HepG2 (cell line): ENCODE results near the gene ROS1. TPM values are rescaled to one million over a fixed set of nuclear protein-coding genes. Genes with fewer than 3 reads are reported as not detected.

Experiments used
- ATAC-seq: fragments of 200-7000 bp; cut with Tn5 transposase; 3 replicates; pipeline ENCODE4 v1.9.1; 2020; ENCODE audit warnings: mild to moderate bottlenecking, moderate library complexity
- BruUV-seq: library from RNA; stranded (reverse); fragments of 400-500 nt; replicated peaks from 2 replicates; lab custom pipeline; 2021; lab: Mats Ljungman, UMichigan
- CTCF ChIA-PET: fragments of 300-600 bp; formaldehyde crosslinking; extraction: SDS; loops from one replicate; lab custom pipeline; 2021; ENCODE audit warnings: low total read pairs, inconsistent platforms, low intra/inter-chr PET ratio; lab: Yijun Ruan, JAX
- POLR2A ChIA-PET: fragments of 350-600 bp; sonication (Branson Sonifier 250); formaldehyde crosslinking; loops from one replicate; lab custom pipeline; 2020; ENCODE audit warnings: antibody characterized with exemption, inconsistent platforms; lab: Yijun Ruan, JAX
- DNase-seq: peaks from one replicate; pipeline ENCODE4 v3.0.0-alpha.2; 2015; ENCODE audit warnings: low spot score
- FAIRE-seq: peaks from 3 replicates; lab custom pipeline; 2011; peaks lifted over from hg19 to GRCh38; lab: Jason Lieb, UNC
- H2AFZ ChIP-seq: one replicate; pipeline ENCODE4 v1.6.1; 2011; ENCODE audit warnings: low read length, inconsistent platforms
- H3K27ac ChIP-seq: fragments of 300-600 bp; 3 replicates; pipeline ENCODE4 v1.8.0; 2011; ENCODE audit warnings: mixed run types, mild to moderate bottlenecking, mixed read lengths, low read length, inconsistent platforms; ENCODE audit not compliant: insufficient read depth; ENCODE audit errors: extremely low read length
- H3K27me3 ChIP-seq, 2 experiments: fragments of 200-600 bp in 1 of 2; 2 replicates in 1 of 2; 3 replicates in 1 of 2; pipeline versions ENCODE4 v1.6.0 to v1.8.0; 2011; ENCODE audit warnings: low read length in 2 of 2, mild to moderate bottlenecking in 2 of 2, moderate library complexity in 2 of 2, inconsistent platforms in 1 of 2; ENCODE audit not compliant: insufficient read depth in 2 of 2, control insufficient read depth in 1 of 2
- H3K36me3 ChIP-seq, 2 experiments: fragments of 200-600 bp in 1 of 2; replicated peaks in 1 of 2; 2 replicates in 1 of 2; 3 replicates in 1 of 2; pipeline versions ENCODE4 v1.5.1 to v1.8.0; 2011; ENCODE audit warnings: low read length in 2 of 2, inconsistent platforms in 1 of 2; ENCODE audit not compliant: insufficient read depth in 2 of 2, control insufficient read depth in 1 of 2
- H3K4me1 ChIP-seq: 2 replicates; pipeline ENCODE4 v1.5.1; 2012; ENCODE audit warnings: low read length, inconsistent platforms; ENCODE audit not compliant: insufficient read depth
- H3K4me2 ChIP-seq: 2 replicates; pipeline ENCODE4 v1.6.0; 2011; ENCODE audit warnings: low read depth, low read length, inconsistent platforms
- H3K4me3 ChIP-seq, 3 experiments: fragments of 200-600 bp in 1 of 3; sonication (generic), shearing (Covaris generic) in 1 of 3; replicated peaks in 1 of 3; 2 replicates each; pipeline ENCODE4 v1.5.1; 2011 to 2016; ENCODE audit warnings: low read length in 3 of 3, inconsistent platforms in 2 of 3, low read depth in 2 of 3, mild to moderate bottlenecking in 2 of 3, control low read depth in 1 of 3, mixed read lengths in 1 of 3; ENCODE audit not compliant: insufficient read depth in 1 of 3
- H3K79me2 ChIP-seq: one replicate; pipeline ENCODE4 v1.6.1; 2011; ENCODE audit warnings: low read length, inconsistent platforms; ENCODE audit not compliant: insufficient read depth
- H3K9ac ChIP-seq: 2 replicates; pipeline ENCODE4 v1.6.0; 2011; ENCODE audit warnings: mild to moderate bottlenecking, low read depth, low read length, inconsistent platforms; ENCODE audit not compliant: insufficient read depth
- H3K9me3 ChIP-seq: 2 replicates; pipeline ENCODE4 v1.5.1; 2012; ENCODE audit warnings: mild to moderate bottlenecking, low read length
- H4K20me1 ChIP-seq: 2 replicates; pipeline ENCODE4 v1.6.0; 2011; ENCODE audit warnings: inconsistent platforms, mild to moderate bottlenecking, low read length, moderate library complexity; ENCODE audit not compliant: insufficient read depth
- ARID4A ChIP-seq: sonication (generic); formaldehyde crosslinking; IDR thresholded peaks from 2 replicates; pipeline ENCODE4 v1.5.0; 2020; ENCODE audit warnings: mild to moderate bottlenecking, missing genetic modification reagents, borderline replicate concordance
- CREB1 ChIP-seq, 2 experiments: fragments of 450-650 bp in 1 of 2; IDR thresholded peaks; 2 replicates each; pipeline ENCODE4 v1.6.1; 2016 to 2017; ENCODE audit warnings: control low read depth in 1 of 2, mild to moderate bottlenecking in 1 of 2, missing compliant biosample characterization in 1 of 2, missing genetic modification characterization in 1 of 2
- KDM5B ChIP-seq: sonication (generic); formaldehyde crosslinking; IDR thresholded peaks from 2 replicates; pipeline ENCODE4 v1.4.0; 2020; ENCODE audit warnings: missing genetic modification reagents, mild to moderate bottlenecking, borderline replicate concordance
- MYC ChIP-seq: sonication (generic); formaldehyde crosslinking; IDR thresholded peaks from 2 replicates; pipeline ENCODE4 v1.9.0; 2021; ENCODE audit warnings: missing genetic modification reagents, borderline replicate concordance
- PBX3 ChIP-seq: sonication (generic); formaldehyde crosslinking; IDR thresholded peaks from 2 replicates; pipeline ENCODE4 v1.8.1; 2023; ENCODE audit warnings: missing genetic modification reagents, inconsistent platforms, borderline replicate concordance
- SAFB2 ChIP-seq: sonication (generic); formaldehyde crosslinking; IDR thresholded peaks from 2 replicates; pipeline ENCODE4 v1.5.1; 2020; ENCODE audit warnings: missing genetic modification reagents, low read depth, mild to moderate bottlenecking, borderline replicate concordance
- SALL1 ChIP-seq: sonication (generic); formaldehyde crosslinking; IDR thresholded peaks from 2 replicates; pipeline ENCODE4 v1.8.0; 2022; ENCODE audit warnings: mild to moderate bottlenecking, missing genetic modification reagents
- ZBTB14 ChIP-seq: sonication (generic); formaldehyde crosslinking; IDR thresholded peaks from 2 replicates; pipeline ENCODE4 v1.4.0; 2020; ENCODE audit warnings: missing genetic modification reagents
- ZNF17 ChIP-seq: sonication (generic); formaldehyde crosslinking; IDR thresholded peaks from 2 replicates; pipeline ENCODE4 v1.5.0; 2020; ENCODE audit warnings: mild to moderate bottlenecking, missing genetic modification reagents
- ZNF24 ChIP-seq: fragments of 450-650 bp; IDR thresholded peaks from 2 replicates; pipeline ENCODE4 v1.6.1; 2017; ENCODE audit warnings: antibody characterized with exemption, mild to moderate bottlenecking
- ZNF337 ChIP-seq: sonication (generic); formaldehyde crosslinking; IDR thresholded peaks from 2 replicates; pipeline ENCODE4 v1.5.1; 2020; ENCODE audit warnings: missing genetic modification reagents, low read depth, mild to moderate bottlenecking, borderline replicate concordance
- ZNF598 ChIP-seq: sonication (generic); formaldehyde crosslinking; IDR thresholded peaks from 2 replicates; pipeline ENCODE4 v1.5.1; 2020; ENCODE audit warnings: mild to moderate bottlenecking, missing genetic modification reagents, borderline replicate concordance
- WGBS: methylation state at CpG from one replicate; pipeline ENCODE4 v1.1.6; 2017; ENCODE audit warnings: low lambda C conversion rate; 5-methylcytosine and 5-hydroxymethylcytosine counted together
- in situ Hi-C: cut with HindIII; loops from 2 replicates; pipeline ENCODE4 v1.10.0; 2017; ENCODE audit warnings: low pct_unique_long_range_greater_than_20kb; ENCODE audit not compliant: extremely low pct_ligation_motif_present
- intact Hi-C: fragments of 100-400 bp; cut with micrococcal nuclease; formaldehyde crosslinking; loops from one replicate; pipeline ENCODE4 v1.10.0; 2022; ENCODE audit not compliant: unreplicated experiment
- polyA plus RNA-seq, 8 experiments: library from polyadenylated mRNA; depleted of rRNA in 3 of 8; stranded (reverse) in 7 of 8; unstranded in 1 of 8; fragments of >200 nt; fragmentation: Illumina TruSeq in 4 of 8; extraction: Trizol in 4 of 8; gene quantifications; 2 replicates each; pipeline versions ENCODE4 v1.2.1 to v1.2.3, GENCODE V29; 2011 to 2016; ENCODE audit warnings: low read depth in 4 of 8, missing spikeins in 1 of 8, mixed read lengths in 1 of 8; ENCODE audit not compliant: insufficient read depth in 1 of 8
- total RNA-seq, 5 experiments: library from RNA; depleted of rRNA; stranded (reverse); fragments of >200 nt; fragmentation: Illumina TruSeq; extraction: Trizol; gene quantifications; 2 replicates each; pipeline ENCODE4 v1.2.3, GENCODE V29; 2016; ENCODE audit warnings: low read depth in 1 of 5

ROS1 gene
- total and polyA plus RNA-seq, 2 of the 13 experiments (the other 11 are each of a cell fraction or from before 2014, with no cell fraction given), result not detected

DNA sequence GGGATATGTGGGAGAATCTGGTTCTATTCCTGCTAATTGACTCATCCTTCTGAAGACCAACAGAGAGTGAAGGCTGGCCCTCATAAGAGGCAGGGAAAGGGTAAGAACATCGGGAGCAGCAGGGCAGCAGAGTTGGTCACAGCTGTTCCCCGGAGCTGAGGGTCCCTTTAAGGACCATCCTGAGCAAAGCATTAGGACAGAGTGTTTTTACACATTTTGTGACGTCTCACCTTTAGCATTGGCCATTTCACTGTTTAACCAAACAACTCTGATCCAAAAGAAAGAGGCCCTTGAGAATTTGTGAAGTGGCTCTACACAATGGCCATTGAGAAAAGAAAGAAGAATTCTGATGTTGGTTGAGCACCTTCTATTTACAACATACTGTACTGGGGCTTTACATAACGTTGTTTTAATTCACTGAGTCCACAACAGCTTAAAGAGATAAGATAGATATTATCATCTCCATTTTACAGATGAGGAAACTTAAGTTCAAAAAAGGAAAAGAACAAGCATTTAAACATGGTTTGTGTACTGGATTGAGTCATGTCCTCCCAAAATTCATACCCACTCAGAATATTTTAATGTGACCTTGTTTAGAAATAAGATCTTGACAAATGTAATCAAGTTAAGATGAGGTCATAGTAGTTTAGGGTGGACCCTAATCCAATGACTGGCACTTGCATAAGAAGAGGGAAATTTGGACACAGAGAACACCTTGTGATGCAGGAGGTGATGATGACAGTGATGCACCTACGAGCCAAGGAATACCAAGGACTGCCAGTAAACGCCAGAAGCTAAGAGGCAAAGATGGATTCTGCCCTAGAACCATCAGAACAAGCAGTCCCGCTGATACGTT, 98.4 kb downstream of the ROS1 start (continued):
- TF ChIP-seq PBX3 (CRISPR knock-in tag), result no peak
- no peak for TF ChIP-seq SAFB2 (CRISPR knock-in tag)
- TF ChIP-seq CREB1 (IDR thresholded peaks at IDR 0.05), result peak; percentile 38
- no peak for TF ChIP-seq CREB1 (CRISPR knock-in tag; IDR thresholded peaks at IDR 0.05)

DNA sequence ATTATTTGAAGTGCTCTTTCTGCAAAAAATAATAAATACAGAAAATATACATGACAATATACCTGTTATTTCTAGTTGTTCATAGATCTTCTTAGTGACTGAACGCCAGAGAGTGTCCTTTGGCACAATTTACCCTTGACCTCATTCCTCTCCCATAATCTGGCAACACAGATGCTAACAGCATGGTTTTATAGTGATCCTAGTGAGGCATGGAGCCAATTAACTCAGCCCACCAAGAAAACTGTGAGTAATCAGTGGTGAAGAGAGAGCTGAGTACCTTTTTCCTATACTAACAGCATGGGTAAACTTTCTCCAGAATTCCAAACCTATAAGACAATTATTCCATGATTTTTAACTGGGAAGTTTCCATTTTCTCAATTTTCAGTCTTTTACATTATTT, 99.3 kb downstream of the ROS1 start:
- POLR2A ChIA-PET, result no interaction called here
- Histone ChIP-seq H3K4me2 (no peak overlapping the region), H3K27me3 (0 out of 5 replicates have a peak, but pooled peaks cover 0 to 3% of the 10 kb centered on the region in 2 experiments), H4K20me1 (no peaks in the 10 kb centered on the region), H3K4me3 (no peak overlapping the region), H3K4me1 (no peaks in the 10 kb centered on the region), H3K79me2 (no peaks in the 10 kb centered on the region), H3K27ac (no peak overlapping the region), H3K9ac (no peak overlapping the region), H3K36me3 (no peaks in the 10 kb centered on the region), H2AFZ (no peak overlapping the region), H3K9me3 (no peaks in the 10 kb centered on the region)
- BruUV-seq, result no TSS peak
- DNase-seq, result no peak
- intact Hi-C loops (no loop called here), in situ Hi-C loops (no loop called here)
- FAIRE-seq, result no peak
- ATAC-seq, result no peak
- CTCF ChIA-PET, result no interaction called here
- 3% methylated on average over 1 of the region's 1 CpG for WGBS
- TF ChIP-seq ARID4A (CRISPR knock-in tag) (no peak), ZNF598 (CRISPR knock-in tag) (no peak), KDM5B (CRISPR knock-in tag) (no peak), ZNF337 (no peak), ZNF17 (CRISPR knock-in tag) (no peak), ZBTB14 (CRISPR knock-in tag) (no peak), SALL1 (CRISPR knock-in tag) (no peak), ZNF24 (no peak), MYC (CRISPR knock-in tag) (no peak)
